Esophagus muscularis mucosa (tissue), 4 donors: ENCODE results near the gene CYP4F22. TPM values are rescaled to one million over a fixed set of nuclear protein-coding genes. Genes with fewer than 3 reads are reported as not detected.

Experiments used
- DNase-seq: peaks from one replicate; pipeline ENCODE4 v3.0.0-alpha.2; 2017; ENCODE audit errors: extremely low spot score
- H3K27ac ChIP-seq, 4 donors: fragments of 200-600 bp; sonication (generic); replicated peaks in 1 of 4; 1 replicate in 3 of 4; 2 replicates in 1 of 4; pipeline ENCODE4 v1.5.1; 2016 to 2019; ENCODE audit warnings: mild to moderate bottlenecking in 1 of 4
- H3K27me3 ChIP-seq, 4 donors: fragments of 200-600 bp; sonication (generic); one replicate each; pipeline versions ENCODE4 v1.5.1 to v1.6.0; 2016 to 2019
- H3K36me3 ChIP-seq, 4 donors: fragments of 200-600 bp; sonication (generic); one replicate each; pipeline ENCODE4 v1.5.1; 2016 to 2019
- H3K4me1 ChIP-seq, 4 donors: fragments of 200-600 bp; sonication (generic); one replicate each; pipeline ENCODE4 v1.5.1; 2016 to 2019
- H3K4me3 ChIP-seq, 4 donors: fragments of 200-600 bp; sonication (generic); 1 replicate in 2 of 4; 2 replicates in 2 of 4; pipeline ENCODE4 v1.5.1; 2016 to 2019; ENCODE audit warnings: mild to moderate bottlenecking in 4 of 4, moderate library complexity in 1 of 4
- H3K9me3 ChIP-seq, 4 donors: fragments of 200-600 bp; sonication (generic); 1 replicate in 3 of 4; 2 replicates in 1 of 4; pipeline ENCODE4 v1.5.1; 2016 to 2019
- CTCF ChIP-seq, 3 experiments: fragments of 200-600 bp in 2 of 3; fragments of 450-650 bp in 1 of 3; sonication (generic) in 2 of 3; IDR thresholded peaks; one replicate each; pipeline ENCODE4 v1.5.1; 2017 to 2019; ENCODE audit warnings: antibody characterized with exemption in 3 of 3, mild to moderate bottlenecking in 2 of 3, moderate library complexity in 1 of 3
- EP300 ChIP-seq: sonication (generic); formaldehyde crosslinking; IDR thresholded peaks from one replicate; pipeline ENCODE4 v1.6.1; 2017; ENCODE audit warnings: antibody characterized with exemption
- POLR2A ChIP-seq: fragments of 450-650 bp; IDR thresholded peaks from one replicate; pipeline ENCODE4 v1.6.1; 2017; ENCODE audit warnings: antibody characterized with exemption, moderate library complexity, mild to moderate bottlenecking, low read depth
- POLR2AphosphoS5 ChIP-seq, 2 donors: sonication (generic); formaldehyde crosslinking; IDR thresholded peaks; one replicate each; pipeline ENCODE4 v1.6.1; 2017; ENCODE audit warnings: antibody characterized with exemption in 2 of 2
- WGBS: methylation state at CpG from one replicate; pipeline ENCODE4 v1.1.5; 2018; 5-methylcytosine and 5-hydroxymethylcytosine counted together
- intact Hi-C: fragments of 100-400 bp; cut with DNase I; formaldehyde crosslinking; loops from one replicate; pipeline ENCODE4 v1.15.1; 2023
- total RNA-seq, 4 donors: library from RNA; depleted of rRNA; stranded (reverse); fragments of >200 nt; gene quantifications; one replicate each; pipeline versions ENCODE4 v1.1.0 to v1.2.1, GENCODE V29; 2016

CYP4F22 gene
- total RNA-seq, 4 donors from 2014 or later, result not detected

DNA sequence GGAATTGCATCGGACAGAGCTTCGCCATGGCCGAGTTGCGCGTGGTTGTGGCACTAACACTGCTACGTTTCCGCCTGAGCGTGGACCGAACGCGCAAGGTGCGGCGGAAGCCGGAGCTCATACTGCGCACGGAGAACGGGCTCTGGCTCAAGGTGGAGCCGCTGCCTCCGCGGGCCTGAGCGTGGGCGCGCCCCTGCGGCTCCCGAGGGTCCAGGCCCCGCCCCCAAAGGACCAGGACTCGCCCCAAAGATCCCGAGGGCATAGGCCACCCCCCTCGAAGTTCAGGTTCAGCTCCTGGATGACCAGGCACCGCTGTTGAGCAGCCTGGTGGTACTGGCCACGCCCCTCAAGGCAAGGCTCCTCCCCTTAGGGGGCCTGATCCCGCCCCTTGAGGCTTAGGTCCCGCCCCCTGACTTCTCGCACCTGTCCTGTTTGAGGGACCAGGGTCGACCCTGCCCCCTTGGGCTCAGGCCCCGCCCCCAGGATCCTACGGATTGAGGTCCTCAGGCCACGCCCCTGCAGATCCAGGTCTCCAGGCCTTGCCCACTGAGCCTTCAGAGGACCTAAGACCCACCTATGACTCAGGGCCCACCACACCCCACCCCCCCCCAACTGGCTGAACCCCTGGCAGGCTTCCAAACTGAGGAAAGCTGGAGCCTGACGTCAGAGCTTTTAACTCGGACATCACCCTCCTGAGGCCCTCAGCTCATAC lies 43.1 kb downstream of the CYP4F22 start:
- Histone ChIP-seq H3K36me3 (no peaks in the 10 kb centered on the region), H3K27me3 (peaks cover 0 to 87% (median 8%) of the 10 kb centered on the region in 4 donors), H3K4me1 (peaks cover 12 to 26% (median 24%) of the 10 kb centered on the region in 4 donors), H3K9me3 (no peaks in the 10 kb centered on the region), H3K27ac (no peak overlapping the region), H3K4me3 (peak overlapping the region; percentile 35 to 54 (median 41))
- DNase-seq, result no peak
- intact Hi-C loops, result no loop called here
- TF ChIP-seq POLR2A (no peak), EP300 (no peak), CTCF (IDR thresholded peaks at IDR 0.05) (no peak), POLR2AphosphoS5 (IDR thresholded peaks at IDR 0.05) (no peak)
- WGBS, result 3% methylated on average over 12 of the region's 40 CpGs

DNA sequence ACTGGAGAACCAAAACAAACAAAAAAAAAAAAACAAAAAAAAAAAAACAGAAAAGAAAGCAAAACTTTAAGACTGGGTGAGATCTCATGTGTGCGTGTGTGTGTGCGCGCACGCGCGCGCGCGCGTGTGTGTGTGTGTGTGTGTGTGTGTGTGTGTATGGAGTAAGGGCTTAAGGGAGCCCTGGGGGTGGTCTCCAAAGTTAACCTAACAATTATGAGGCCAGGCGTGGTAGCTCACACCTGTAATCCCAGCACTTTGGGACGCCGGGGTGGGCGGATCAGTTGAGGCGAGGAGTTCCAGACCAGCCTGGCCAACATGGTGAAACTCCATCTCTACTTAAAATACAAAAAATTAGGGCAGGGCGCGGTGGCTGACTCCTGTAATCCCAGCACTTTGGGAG lies 46.7 kb downstream of the CYP4F22 start:
- no peak overlapping the region for H3K27ac ChIP-seq
- intact Hi-C loops, result loop anchor here (5.0 kb wide), 2 partner anchors 103 to 453 kb away; no protein-coding TSS in a partner anchor
- TF ChIP-seq POLR2A, result no peak
- no peak for TF ChIP-seq POLR2AphosphoS5 (IDR thresholded peaks at IDR 0.05)
- no peak for TF ChIP-seq CTCF (IDR thresholded peaks at IDR 0.05)
- no peak for TF ChIP-seq EP300
- no peak overlapping the region for H3K4me3 ChIP-seq
- H3K9me3 ChIP-seq, result no peaks in the 10 kb centered on the region
- H3K36me3 ChIP-seq, result no peaks in the 10 kb centered on the region
- 54% methylated on average over 17 of the region's 17 CpGs for WGBS
- peaks cover 0 to 79% (median 10%) of the 10 kb centered on the region in 4 donors for H3K27me3 ChIP-seq
- no peak for DNase-seq
- peaks cover 12 to 30% (median 26%) of the 10 kb centered on the region in 4 donors for H3K4me1 ChIP-seq

DNA sequence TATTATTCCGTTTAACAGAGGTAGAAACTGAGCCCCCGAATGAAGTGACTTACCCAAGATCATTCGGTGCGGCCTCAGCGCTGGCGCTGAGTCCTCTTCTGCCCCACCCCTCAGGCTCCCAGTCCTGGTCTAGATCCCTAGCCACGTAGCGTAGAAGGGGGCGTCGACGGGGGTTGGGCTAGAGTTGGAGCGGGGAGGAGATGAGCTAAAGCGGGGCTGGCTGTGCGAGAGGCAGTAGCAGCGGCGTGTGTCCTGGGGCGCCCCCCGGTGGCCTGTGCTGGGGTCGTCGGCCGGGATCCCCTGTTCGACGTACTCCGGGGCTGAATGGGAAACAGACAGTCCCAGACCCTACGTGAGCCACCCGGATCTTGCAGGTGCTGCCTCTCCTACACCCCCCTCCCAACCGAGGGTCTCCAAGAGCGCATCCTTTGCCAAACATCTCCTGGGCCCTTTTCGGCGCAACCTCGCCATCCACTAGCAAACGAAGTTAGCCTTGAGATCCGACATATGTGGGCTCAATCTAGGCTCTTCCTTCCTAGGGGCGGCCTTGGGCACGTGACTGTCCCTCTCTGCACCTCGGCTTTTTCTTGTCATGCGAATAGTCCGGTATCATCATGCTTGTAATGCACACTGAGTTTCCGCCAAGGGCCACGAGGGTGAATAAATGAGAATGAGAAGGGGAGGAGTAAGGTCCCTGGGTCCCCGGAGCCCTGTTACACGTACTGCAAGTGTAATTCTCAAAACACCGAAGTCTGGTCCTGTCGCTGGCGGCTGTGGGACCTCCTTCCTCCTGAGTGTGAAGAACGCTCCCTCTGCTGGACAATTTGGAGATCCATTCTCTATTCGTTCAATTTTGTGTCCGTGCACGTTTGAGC lies 47.7 kb downstream of the CYP4F22 start:
- intact Hi-C loops, result loop anchor here (1.0 to 5.0 kb wide), 4 partner anchors 104 to 454 kb away; no protein-coding TSS in a partner anchor
- H3K4me3 ChIP-seq, result peak overlapping the region; percentile 25 to 48 (median 38)
- peak; percentile 97 for DNase-seq
- H3K27me3 ChIP-seq, result peaks cover 0 to 73% (median 6%) of the 10 kb centered on the region in 4 donors
- H3K9me3 ChIP-seq, result no peaks in the 10 kb centered on the region
- WGBS, result 5% methylated on average over 26 of the region's 49 CpGs
- H3K36me3 ChIP-seq, result no peaks in the 10 kb centered on the region
- peak; percentile 73 to 80 (median 77) for TF ChIP-seq CTCF (IDR thresholded peaks at IDR 0.05)
- TF ChIP-seq POLR2A, result no peak
- TF ChIP-seq POLR2AphosphoS5 (IDR thresholded peaks at IDR 0.05), result peak in 1 of 2 donors; percentile 52
- no peak overlapping the region for H3K27ac ChIP-seq
- H3K4me1 ChIP-seq, result peaks cover 10 to 25% (median 22%) of the 10 kb centered on the region in 4 donors

- Histone ChIP-seq H3K4me1 (peaks cover 5 to 18% (median 14%) of the 10 kb centered on the region in 4 donors), H3K27me3 (peaks cover 0 to 66% (median 3%) of the 10 kb centered on the region in 4 donors), H3K27ac (no peak overlapping the region), H3K9me3 (no peaks in the 10 kb centered on the region), H3K36me3 (no peaks in the 10 kb centered on the region), H3K4me3 (peak overlapping the region in 1 of 4 donors; percentile 37)
- no peak for TF ChIP-seq EP300
- no peak for TF ChIP-seq CTCF (IDR thresholded peaks at IDR 0.05)
- TF ChIP-seq POLR2AphosphoS5 (IDR thresholded peaks at IDR 0.05), result no peak
- TF ChIP-seq POLR2A, result no peak
- 0% methylated on average over 7 of the region's 7 CpGs for WGBS
- intact Hi-C loops, result loop anchor here (1.0 to 5.0 kb wide), 4 partner anchors 104 to 454 kb away; no protein-coding TSS in a partner anchor
- DNase-seq, result no peak
Measured at GRCh38 chr19:15556634-15557181, 48.4 kb downstream of the CYP4F22 start.
